Suprapubic skin (tissue), 3 donors: ENCODE results near the gene ANP32B.

Experiments used
- CTCF ChIP-seq, 2 donors: fragments of 200-600 bp in 1 of 2; fragments of 450-650 bp in 1 of 2; sonication (generic) in 1 of 2; IDR thresholded peaks; one replicate each; pipeline ENCODE4 v1.5.1; 2016 to 2019; ENCODE audit warnings: antibody characterized with exemption in 2 of 2, mild to moderate bottlenecking in 1 of 2, moderate library complexity in 1 of 2
- EP300 ChIP-seq: sonication (generic); formaldehyde crosslinking; IDR thresholded peaks from one replicate; pipeline ENCODE4 v1.6.1; 2017; ENCODE audit warnings: antibody characterized with exemption
- POLR2A ChIP-seq, 2 donors: fragments of 450-650 bp; IDR thresholded peaks; one replicate each; pipeline ENCODE4 v1.6.1; 2017; ENCODE audit warnings: antibody characterized with exemption in 2 of 2, mild to moderate bottlenecking in 2 of 2, moderate library complexity in 2 of 2

GRCh38 chr9:97979788-97980478, 3.2 kb upstream of the ANP32B start:
- TF ChIP-seq EP300 (no peak), CTCF (IDR thresholded peaks at IDR 0.05) (no peak), POLR2A (IDR thresholded peaks at IDR 0.05) (no peak)
